OCI-LY3 (cell line): ENCODE data around the gene ARL6IP4.
"Not testable (repeated sequence)": the region's sequence is repeated elsewhere in the genome, so short reads cannot be mapped to it uniquely, and the experiment has no call there.

Source experiments
- EZH2phosphoT487 ChIP-seq: fragments of 200-600 bp; shearing (Covaris generic); IDR thresholded peaks from 2 replicates; pipeline ENCODE4 v1.6.1; 2018; ENCODE audit warnings: antibody characterized with exemption, mixed run types, low read depth
- TF ChIP-seq, protein P1 (sequence below): fragments of 200-600, 300-600 bp; sonication (generic); IDR thresholded peaks from 2 replicates; pipeline ENCODE4 v1.5.1; 2014; ENCODE audit warnings: antibody characterized with exemption, low read length, low read depth

DNA sequence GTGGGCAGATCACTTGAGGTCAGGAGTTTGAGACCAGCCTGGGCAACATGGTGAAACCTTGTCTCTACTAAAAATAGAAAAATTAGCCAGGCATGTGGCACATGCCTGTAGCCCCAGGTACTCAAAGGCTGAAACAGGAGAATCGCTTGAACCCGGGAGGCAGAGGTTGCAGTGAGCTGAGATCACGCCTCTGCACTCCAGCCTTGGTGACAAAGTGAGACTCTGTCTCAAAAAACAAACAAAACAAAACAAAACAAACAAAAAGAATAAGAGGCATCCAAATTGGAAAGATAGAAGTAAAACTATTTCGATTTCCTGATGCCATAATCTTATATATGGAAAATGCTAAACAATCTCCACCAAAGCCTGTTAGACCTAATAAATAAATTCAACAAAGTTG is 34.0 kb downstream of the ARL6IP4 start:
- TF ChIP-seq, protein P1, sequence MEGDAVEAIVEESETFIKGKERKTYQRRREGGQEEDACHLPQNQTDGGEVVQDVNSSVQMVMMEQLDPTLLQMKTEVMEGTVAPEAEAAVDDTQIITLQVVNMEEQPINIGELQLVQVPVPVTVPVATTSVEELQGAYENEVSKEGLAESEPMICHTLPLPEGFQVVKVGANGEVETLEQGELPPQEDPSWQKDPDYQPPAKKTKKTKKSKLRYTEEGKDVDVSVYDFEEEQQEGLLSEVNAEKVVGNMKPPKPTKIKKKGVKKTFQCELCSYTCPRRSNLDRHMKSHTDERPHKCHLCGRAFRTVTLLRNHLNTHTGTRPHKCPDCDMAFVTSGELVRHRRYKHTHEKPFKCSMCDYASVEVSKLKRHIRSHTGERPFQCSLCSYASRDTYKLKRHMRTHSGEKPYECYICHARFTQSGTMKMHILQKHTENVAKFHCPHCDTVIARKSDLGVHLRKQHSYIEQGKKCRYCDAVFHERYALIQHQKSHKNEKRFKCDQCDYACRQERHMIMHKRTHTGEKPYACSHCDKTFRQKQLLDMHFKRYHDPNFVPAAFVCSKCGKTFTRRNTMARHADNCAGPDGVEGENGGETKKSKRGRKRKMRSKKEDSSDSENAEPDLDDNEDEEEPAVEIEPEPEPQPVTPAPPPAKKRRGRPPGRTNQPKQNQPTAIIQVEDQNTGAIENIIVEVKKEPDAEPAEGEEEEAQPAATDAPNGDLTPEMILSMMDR = not testable (repeated sequence)
- not testable (repeated sequence) for TF ChIP-seq EZH2phosphoT487
